Measurements from ENCODE around the gene TP63.
"Not testable (repeated sequence)": the region's sequence is repeated elsewhere in the genome, so short reads cannot be mapped to it uniquely, and the experiment has no call there.

The TP63 gene

GRCh38 chr3:189734061-189734460, 102.9 kb downstream of the TP63 start:
- DNase-seq = no peak

- DNase-seq = no peak
Measured at GRCh38 chr3:189735913-189736312, 104.7 kb downstream of the TP63 start.

- no peak for DNase-seq
Measured at GRCh38 chr3:189737071-189737470, 105.9 kb downstream of the TP63 start.

- DNase-seq = no peak
Measured at GRCh38 chr3:189737619-189738018, 106.4 kb downstream of the TP63 start.

GRCh38 chr3:189739378-189739777, 108.2 kb downstream of the TP63 start:
- DNase-seq = no peak

- no peak for DNase-seq
Measured at GRCh38 chr3:189740156-189740555, 109.0 kb downstream of the TP63 start.

- DNase-seq = no peak
Measured at GRCh38 chr3:189744235-189744634, 113.0 kb downstream of the TP63 start.

GRCh38 chr3:189745622-189746021, 114.4 kb downstream of the TP63 start:
- DNase-seq = no peak

- DNase-seq = no peak
Measured at GRCh38 chr3:189748046-189748445, 116.9 kb downstream of the TP63 start.

GRCh38 chr3:189750972-189751371, 119.8 kb downstream of the TP63 start:
- DNase-seq = not testable (repeated sequence)

- DNase-seq = no peak
Measured at GRCh38 chr3:189754356-189754755, 123.2 kb downstream of the TP63 start.

- DNase-seq = no peak
Measured at GRCh38 chr3:189756582-189757078, 125.4 kb downstream of the TP63 start.

GRCh38 chr3:189758186-189758585, 127.0 kb downstream of the TP63 start:
- DNase-seq = no peak

- DNase-seq = no peak
Measured at GRCh38 chr3:189766416-189766815, 135.2 kb downstream of the TP63 start.

- no peak for DNase-seq
Measured at GRCh38 chr3:189771842-189772450, 140.8 kb downstream of the TP63 start.

GRCh38 chr3:189772584-189772983, 141.4 kb downstream of the TP63 start:
- no peak for DNase-seq

- DNase-seq = no peak
Measured at GRCh38 chr3:189773056-189773455, 141.9 kb downstream of the TP63 start.

GRCh38 chr3:189776149-189776824, 145.1 kb downstream of the TP63 start:
- no peak for DNase-seq

- no peak for DNase-seq
Measured at GRCh38 chr3:189778340-189778950, 147.3 kb downstream of the TP63 start.

GRCh38 chr3:189779166-189779565, 148.0 kb downstream of the TP63 start:
- DNase-seq = no peak

GRCh38 chr3:189780546-189781270, 149.5 kb downstream of the TP63 start:
- DNase-seq = no peak

GRCh38 chr3:189781415-189781814, 150.2 kb downstream of the TP63 start:
- no peak for DNase-seq

GRCh38 chr3:189786479-189787064, 155.4 kb downstream of the TP63 start:
- no peak for DNase-seq

Data from stimulated activated CD4-positive, alpha-beta T cell treated with anti-CD3 and anti-CD28 coated beads, Interleukin-4, amount 100 ng/mL, for 4 hours (primary cell).